ENCODE measurements around the gene BAG3. TPM values are rescaled to one million over a fixed set of nuclear protein-coding genes. Genes with fewer than 3 reads are reported as not detected.

The BAG3 gene
- total RNA-seq, 1 donor from 2014 or later, result 26.8 TPM

GRCh38 chr10:119726676-119727261 is 75.6 kb downstream of the BAG3 start:
- no peak for DNase-seq (ENCODE audit: low read depth)

Other genes with a start within 250 kb of the BAG3 start
- gene RGS10, start 108.7 kb upstream of the BAG3 start, total RNA-seq, result 26.5 and 80.2 TPM in 2 replicates
- 22.9 and 103 TPM in 2 replicates for gene TIAL1, start 54.4 kb upstream of the BAG3 start, total RNA-seq
- gene INPP5F, start 74.7 kb downstream of the BAG3 start, total RNA-seq, result 19.3 and 24.4 TPM in 2 replicates
- 52.3 and 55.3 TPM in 2 replicates for gene MCMBP, start 221.5 kb downstream of the BAG3 start, total RNA-seq
- gene SEC23IP, start 241.3 kb downstream of the BAG3 start, total RNA-seq, result 14.2 and 53.8 TPM in 2 replicates

Data from renal cortical epithelial cell (primary cell).